OCI-LY7 (cell line): ENCODE data around the gene RPRD1B.

ENCODE experiments used
- CTCF ChIP-seq: fragments of 200-600 bp; sonication (generic); conservative IDR thresholded peaks from 2 replicates; pipeline ENCODE4 v1.5.1; 2014; ENCODE audit warnings: mild to moderate bottlenecking, antibody characterized with exemption, low read length, moderate library complexity, mixed read lengths
- EZH2phosphoT487 ChIP-seq: fragments of 200-600 bp; sonication (generic); IDR thresholded peaks from 2 replicates; pipeline ENCODE4 v1.6.1; 2018; ENCODE audit warnings: low read depth, borderline replicate concordance, mild to moderate bottlenecking, mixed run types, antibody characterized with exemption, low read length, moderate library complexity, mixed read lengths

GRCh38 chr20:38008233-38008944 lies 25.2 kb upstream of the RPRD1B start:
- TF ChIP-seq EZH2phosphoT487 (no peak), CTCF (no peak)
